GM19372 (cell line): ENCODE measurements around the gene PRR30.
A peak's percentile ranks its signal among the peaks of the same experiment; 100 is the strongest.
"Not testable (repeated sequence)": the region's sequence is repeated elsewhere in the genome, so short reads cannot be mapped to it uniquely, and the experiment has no call there.

ENCODE experiments used
- ATAC-seq: cut with Tn5 transposase; IDR thresholded peaks from one replicate; pipeline ENCODE4 v1.9.1; 2021; ENCODE audit warnings: mild to moderate bottlenecking, low read depth, moderate library complexity; ENCODE audit not compliant: unreplicated experiment

The PRR30 gene

DNA sequence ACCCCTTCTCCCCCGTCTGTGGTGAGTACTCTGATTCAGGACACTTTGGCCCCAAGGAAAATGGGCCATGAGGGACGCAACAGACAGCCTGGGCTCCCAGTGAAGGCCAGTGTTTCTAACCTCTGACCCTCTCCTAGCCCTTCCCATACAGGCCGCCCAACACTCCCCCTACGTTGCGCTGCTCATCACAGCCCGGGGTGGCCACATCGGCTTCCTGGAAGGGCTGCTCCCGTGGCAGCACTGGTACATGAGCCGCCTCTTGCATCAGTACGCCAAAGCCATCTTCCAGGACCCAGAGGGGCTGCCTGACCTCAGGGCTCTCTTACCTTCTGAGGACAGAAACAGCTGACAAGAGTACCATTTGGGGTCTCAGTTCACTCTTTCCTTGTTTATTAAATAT lies 8.8 kb downstream of the PRR30 start:
- ATAC-seq = no peak

DNA sequence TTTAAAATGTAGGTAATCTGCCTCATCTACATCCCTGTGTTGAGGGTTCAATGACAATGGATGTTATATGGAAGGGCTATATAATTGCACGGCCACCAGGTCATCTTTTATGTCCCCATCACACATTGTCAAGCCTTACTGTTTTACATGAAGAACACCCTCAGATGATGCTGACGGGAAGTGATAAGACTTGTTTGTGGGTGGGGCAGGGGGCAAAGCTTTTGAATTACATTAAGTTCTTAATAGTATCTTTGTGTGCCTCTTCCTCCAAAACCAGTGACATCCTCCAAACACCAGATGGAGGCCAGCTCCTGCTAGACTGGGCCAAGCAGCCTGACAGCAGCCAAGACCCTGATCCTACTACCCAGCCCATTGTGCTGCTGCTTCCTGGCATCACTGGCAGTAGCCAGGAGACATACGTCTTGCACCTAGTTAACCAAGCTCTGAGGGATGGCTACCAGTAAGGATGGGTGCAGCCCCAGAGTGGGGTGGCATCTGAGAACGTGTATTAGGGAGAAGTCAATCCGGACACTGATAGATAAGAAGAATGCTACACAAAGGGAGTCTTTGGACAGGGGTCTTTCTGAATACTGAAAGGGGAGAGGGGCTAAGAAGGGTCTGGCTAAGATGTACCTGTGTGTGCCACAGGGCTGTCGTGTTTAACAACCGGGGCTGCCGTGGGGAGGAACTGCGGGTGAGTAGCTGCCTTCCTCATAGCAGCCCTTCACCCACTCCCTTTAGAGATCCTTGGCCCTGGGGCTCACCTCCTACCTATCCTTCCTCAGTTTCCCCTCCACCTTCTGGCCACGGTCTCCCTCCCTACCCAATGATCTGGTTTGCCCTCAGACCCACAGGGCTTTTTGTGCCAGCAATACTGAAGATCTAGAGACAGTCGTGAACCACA lies 10.3 kb downstream of the PRR30 start:
- no peak for ATAC-seq

DNA sequence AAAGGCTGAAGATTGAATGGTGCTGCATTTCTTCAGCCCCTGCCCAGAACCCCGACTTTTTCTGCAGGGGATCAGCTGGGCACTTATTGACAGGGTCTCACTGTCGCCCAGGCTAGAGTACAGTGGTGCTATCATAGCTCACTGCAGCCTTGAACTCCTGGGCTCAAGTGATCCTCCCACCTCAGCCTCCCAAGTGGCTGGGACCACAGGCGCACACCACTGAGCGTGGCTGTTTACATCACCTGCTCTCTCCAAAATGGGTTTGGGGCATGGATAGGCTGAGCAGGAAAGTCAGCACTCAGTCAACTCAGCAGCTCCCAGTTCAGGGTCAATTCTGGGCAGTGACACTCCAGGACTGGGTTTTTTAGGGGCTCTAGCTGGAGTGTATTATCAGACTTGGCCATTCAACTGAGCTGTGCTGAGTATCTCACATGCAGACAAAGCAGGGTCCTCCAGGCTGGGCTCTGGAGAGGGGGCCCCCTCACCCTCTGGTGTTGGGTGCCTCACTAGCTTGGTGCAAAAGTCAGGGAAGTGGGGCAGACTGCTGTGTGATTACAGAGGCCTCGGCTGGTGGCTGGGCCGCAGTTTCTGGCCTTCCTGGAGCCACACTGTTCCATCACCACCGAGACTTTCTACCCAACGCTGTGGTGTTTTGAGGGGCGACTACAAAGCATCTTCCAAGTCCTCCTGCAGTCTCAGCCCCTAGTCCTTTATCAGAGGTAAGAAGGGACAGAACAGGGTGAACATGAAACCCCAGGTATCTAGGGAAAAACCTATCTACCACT lies 11.1 kb downstream of the PRR30 start:
- no peak for ATAC-seq

- no peak for ATAC-seq
Measured at GRCh38 chr2:27126252-27126710, 12.9 kb downstream of the PRR30 start.

DNA sequence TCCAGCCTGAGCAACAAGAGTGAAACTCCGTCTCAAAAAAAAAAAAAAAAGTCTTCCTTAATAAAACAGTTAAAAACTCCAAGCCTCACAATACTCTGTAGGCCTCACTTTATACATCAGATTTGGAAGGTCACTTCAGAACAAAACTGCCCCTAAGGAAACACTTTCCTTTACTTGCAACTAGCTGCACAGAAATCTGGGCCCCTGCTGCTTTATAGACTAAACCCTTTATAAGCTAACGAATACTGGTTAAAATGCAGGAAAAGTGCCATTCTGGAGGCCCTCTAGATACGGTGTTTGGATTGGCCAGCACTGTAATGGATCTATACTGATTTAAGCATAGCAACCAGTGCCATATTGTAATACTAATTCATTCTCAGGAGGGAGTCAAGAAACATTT lies 14.1 kb downstream of the PRR30 start:
- ATAC-seq = no peak

- peak; percentile 83 for ATAC-seq
Measured at GRCh38 chr2:27123302-27124150, 15.7 kb downstream of the PRR30 start, which contains the start of gene ABHD1. ABHD1 (plus strand) TSS chr2:27123815; CDS start chr2:27123949, 134 bp downstream.

DNA sequence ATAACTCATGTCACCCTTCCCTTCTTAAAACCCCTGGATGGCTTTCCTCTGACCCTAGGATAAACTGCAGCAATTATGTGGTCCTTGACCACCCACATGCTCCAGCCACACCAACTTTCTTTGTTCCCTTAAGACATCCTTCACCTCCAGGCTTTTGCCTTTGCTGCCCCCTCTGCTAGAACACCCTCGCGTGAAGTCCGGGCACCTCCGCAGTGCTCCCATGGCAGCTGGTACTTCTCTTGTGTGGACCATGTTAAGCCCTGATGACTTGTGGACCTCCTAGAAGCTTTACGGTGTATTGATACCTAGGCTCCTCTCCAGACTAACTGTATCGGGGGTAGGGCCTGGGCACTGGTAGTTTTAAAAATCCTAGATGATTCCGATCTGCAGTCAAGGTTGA lies 16.4 kb downstream of the PRR30 start:
- ATAC-seq = no peak

DNA sequence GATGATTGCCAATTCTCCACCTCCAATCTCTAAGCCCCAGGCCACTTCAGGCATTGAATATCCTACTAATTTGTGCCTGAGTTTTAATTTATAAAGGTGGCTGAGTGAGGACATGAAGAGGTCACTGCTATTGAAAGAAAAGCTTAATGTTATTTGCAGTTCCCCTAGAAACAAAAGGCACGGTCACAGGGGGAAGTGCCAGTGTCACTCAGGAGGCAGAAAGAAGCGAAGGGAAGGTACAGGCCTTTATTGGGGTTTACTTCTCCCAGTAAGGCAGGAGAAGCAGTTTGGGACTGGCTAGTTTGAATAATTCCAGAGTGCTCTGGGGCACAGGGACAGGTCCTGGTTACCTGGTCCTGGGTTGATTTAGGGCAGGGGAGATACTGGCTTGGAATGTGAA lies 17.3 kb downstream of the PRR30 start:
- no peak for ATAC-seq

DNA sequence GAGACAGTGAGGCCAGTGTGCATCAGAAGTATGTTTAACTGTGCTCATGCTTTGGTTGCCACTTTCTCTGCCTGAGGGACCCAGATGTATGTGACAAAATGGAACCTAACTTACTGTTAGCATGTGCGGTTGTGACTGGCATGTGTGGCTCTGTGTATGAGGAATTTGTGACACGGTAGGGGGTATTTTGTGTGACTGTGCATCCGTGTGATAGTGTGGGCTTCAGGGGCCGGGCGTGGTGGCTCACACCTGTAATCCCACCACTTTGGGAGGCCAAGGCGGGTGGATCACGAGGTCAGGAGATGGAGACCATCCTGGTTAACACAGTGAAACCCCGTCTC lies 19.9 kb downstream of the PRR30 start:
- not testable (repeated sequence) for ATAC-seq

DNA sequence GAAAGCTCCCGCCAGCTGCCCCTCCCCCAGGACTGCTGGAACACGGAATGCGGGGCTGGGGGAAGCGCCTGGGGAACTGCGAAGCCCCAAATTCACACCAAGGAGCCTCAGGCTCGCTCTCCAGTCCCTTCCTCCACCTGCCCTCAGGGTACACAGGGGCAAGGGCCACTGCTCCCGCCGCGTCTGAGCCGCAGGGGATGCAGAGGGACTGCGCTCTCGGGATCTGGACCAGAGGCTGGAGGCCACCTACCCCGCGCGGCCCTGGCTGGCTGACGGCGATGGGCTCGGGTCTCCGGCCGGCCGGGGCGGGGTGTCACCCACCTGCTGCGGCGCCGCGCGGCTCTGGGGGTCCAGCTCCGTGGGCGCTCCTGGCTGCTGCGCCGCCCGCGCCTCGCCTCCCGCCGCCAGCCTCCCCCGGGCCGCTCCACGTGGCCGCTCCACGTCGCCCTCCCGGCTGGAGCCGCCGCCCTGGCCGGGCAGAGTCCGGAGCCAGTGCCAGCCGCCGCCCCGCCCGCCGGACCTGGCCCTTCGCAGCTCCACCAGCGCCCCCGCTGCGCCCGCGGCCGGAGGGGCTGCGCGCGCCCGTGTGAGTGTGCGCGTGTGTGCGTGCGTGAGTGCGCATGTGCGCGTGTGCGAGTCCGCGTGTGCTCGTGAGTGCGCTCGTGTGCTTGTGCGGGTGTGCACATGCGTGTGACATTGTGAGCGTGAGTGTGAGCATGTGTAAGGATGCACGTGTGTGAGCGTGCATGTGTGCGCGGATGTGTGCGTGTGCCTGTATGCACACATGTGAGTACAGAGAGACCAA lies 20.5 kb downstream of the PRR30 start, which contains the start of gene CGREF1:
CGREF1 (minus strand) TSS at position 604 of the 805 bp plus-strand sequence. CDS start 14,762 bp downstream, outside the sequence.
- no peak for ATAC-seq

DNA sequence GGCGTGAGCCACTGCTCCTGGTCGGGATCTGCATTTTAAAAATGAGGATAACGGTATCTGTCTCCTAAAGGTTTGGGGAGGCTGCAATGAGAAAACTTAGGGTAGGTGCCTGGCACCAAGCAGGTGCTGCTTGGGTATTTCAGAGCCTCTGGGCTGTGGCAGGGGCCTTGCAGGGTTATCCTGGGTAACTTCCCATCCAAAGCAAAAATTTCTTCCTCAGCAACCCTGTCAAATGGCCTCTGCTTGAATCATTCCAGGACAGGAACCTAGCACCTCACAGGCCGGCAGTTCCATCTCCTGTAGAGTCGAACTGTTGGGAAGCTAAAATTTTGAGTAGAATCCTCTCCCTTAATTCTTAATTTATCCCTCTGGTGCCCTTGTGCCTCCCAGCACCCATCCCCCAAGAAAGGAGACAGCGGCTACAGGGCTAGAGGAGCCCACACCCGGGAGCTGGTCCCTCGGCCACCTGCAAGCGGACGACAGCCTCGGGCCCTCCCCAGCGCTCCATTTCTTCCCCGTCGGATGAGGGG lies 21.1 kb downstream of the PRR30 start:
- ATAC-seq = no peak

GRCh38 chr2:27115519-27115918 lies 23.7 kb downstream of the PRR30 start:
- no peak for ATAC-seq

DNA sequence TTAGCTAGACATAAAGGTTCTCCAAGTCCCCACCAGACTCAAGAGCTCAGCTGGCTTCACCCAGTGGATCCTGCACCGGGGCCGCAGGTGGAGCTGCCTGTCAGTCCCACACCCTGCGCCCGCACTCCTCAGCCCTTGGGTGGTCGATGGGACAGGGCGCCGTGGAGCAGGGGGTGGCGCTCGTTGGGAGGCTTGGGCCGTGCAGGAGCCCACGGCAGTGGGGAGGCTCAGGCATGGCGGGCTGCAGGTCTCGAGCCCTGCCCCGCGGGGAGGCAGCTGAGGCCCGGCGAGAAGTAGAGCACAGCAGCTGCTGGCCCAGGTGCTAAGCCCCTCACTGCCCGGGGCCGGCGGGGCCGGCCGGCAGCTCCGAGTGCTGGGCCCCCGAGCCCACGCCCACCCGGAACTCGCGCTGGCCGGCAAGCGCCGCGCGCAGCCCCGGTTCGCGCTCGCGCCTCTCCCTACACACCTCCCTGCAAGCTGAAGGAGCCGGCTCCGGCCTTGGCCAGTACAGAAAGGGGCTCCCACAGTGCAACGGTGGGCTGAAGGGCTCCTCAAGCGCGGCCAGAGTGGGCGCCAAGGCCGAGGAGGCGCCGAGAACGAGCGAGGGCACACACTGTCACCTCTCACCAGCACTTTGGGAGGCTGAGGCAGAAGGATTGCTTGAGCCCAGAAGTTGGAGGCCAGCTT lies 27.7 kb downstream of the PRR30 start:
- not testable (repeated sequence) for ATAC-seq

DNA sequence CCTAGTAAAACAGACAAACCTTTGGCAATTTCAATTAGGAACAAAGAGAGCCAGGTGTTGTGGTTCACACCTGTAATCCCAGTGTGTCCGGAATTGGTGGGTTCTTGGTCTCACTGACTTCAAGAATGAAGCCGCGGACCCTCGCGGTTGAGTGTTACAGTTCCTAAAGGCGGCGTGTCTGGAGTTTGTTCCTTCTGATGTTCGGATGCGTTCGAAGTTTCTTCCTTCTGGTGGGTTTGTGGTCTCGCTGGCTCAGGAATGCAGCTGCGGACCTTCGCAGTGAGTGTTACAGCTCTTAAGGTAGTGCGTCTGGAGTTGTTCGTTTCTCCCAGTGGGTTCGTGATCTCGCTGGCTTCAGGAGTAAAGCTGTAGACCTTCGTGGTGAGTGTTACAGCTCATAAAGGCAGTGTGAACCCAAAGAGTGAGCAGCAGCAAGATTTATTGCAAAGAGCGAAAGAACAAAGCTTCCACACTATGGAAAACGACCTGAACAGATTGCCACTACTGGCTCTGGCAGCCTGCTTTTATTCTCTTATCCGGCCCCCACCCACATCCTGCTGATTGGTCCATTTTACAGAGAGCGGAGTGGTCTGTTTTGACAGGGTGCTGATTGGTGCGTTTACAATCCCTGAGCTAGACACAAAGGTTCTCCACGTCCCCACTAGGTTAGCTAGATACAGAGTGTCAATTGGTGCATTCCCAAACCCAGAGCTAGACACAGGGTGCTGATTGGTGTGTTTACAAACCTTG lies 28.4 kb downstream of the PRR30 start:
- not testable (repeated sequence) for ATAC-seq

GRCh38 chr2:27109083-27109482 lies 30.1 kb downstream of the PRR30 start:
- ATAC-seq = no peak

GRCh38 chr2:27108221-27108620 lies 31.0 kb downstream of the PRR30 start:
- ATAC-seq = no peak

GRCh38 chr2:27105981-27106380 lies 33.2 kb downstream of the PRR30 start:
- ATAC-seq = no peak

- ATAC-seq = no peak
Measured at GRCh38 chr2:27102329-27102728, 36.9 kb downstream of the PRR30 start.
